GM23338 (cell line): ENCODE data around the gene STAT6. TPM values are rescaled to one million over a fixed set of nuclear protein-coding genes. Genes with fewer than 3 reads are reported as not detected.

Source experiments
- ATAC-seq: fragments of 200-7000 bp; cut with Tn5 transposase; 3 replicates; pipeline ENCODE4 v1.9.1; 2020
- DNase-seq: peaks from one replicate; pipeline ENCODE4 v3.0.0-alpha.2; 2015; ENCODE audit warnings: low spot score
- H2AFZ ChIP-seq: fragments of 200-600 bp; sonication (generic); 2 replicates; pipeline ENCODE4 v1.8.0; 2016; ENCODE audit warnings: antibody characterized with exemption, mild to moderate bottlenecking, moderate library complexity
- H3F3A ChIP-seq: fragments of 200-600 bp; sonication (generic); replicated peaks from 2 replicates; pipeline ENCODE4 v1.8.0; 2017; ENCODE audit warnings: antibody characterized with exemption, mixed run types, low read depth
- H3K27ac ChIP-seq: fragments of 200-600 bp; sonication (generic); 2 replicates; pipeline ENCODE4 v1.6.1; 2016; ENCODE audit warnings: low read depth
- H3K27me3 ChIP-seq: fragments of 200-600 bp; sonication (generic); 2 replicates; pipeline ENCODE4 v1.8.0; 2016; ENCODE audit warnings: mild to moderate bottlenecking, mixed run types, moderate library complexity; ENCODE audit not compliant: insufficient read depth
- H3K36me3 ChIP-seq: fragments of 200-600 bp; sonication (generic); 2 replicates; pipeline ENCODE4 v1.8.0; 2016; ENCODE audit warnings: mild to moderate bottlenecking; ENCODE audit not compliant: insufficient read depth
- H3K4me1 ChIP-seq: fragments of 200-600 bp; sonication (generic); 2 replicates; pipeline ENCODE4 v1.8.0; 2016; ENCODE audit warnings: mild to moderate bottlenecking, moderate library complexity; ENCODE audit not compliant: insufficient read depth
- H3K4me2 ChIP-seq: fragments of 200-600 bp; sonication (generic); 2 replicates; pipeline ENCODE4 v1.7.1; 2017; ENCODE audit warnings: mixed run types
- H3K4me3 ChIP-seq: fragments of 200-600 bp; sonication (generic); 2 replicates; pipeline ENCODE4 v1.6.1; 2016; ENCODE audit warnings: mixed run types
- H3K79me2 ChIP-seq: fragments of 200-600 bp; sonication (generic); replicated peaks from 2 replicates; pipeline ENCODE4 v1.8.0; 2017; ENCODE audit warnings: mild to moderate bottlenecking; ENCODE audit not compliant: insufficient read depth
- H3K9me2 ChIP-seq: fragments of 200-600 bp; sonication (generic); 2 replicates; pipeline ENCODE4 v1.8.0; 2017; ENCODE audit not compliant: insufficient read depth
- H4K20me1 ChIP-seq: fragments of 200-600 bp; sonication (generic); replicated peaks from 2 replicates; pipeline ENCODE4 v1.8.0; 2017; ENCODE audit warnings: mild to moderate bottlenecking; ENCODE audit not compliant: insufficient read depth
- H3K27ac Mint-ChIP-seq: 2 replicates; pipeline ENCODE4 v1.8.0; 2020; ENCODE audit warnings: inconsistent platforms, mild to moderate bottlenecking, moderate library complexity, mixed read lengths
- H3K27me3 Mint-ChIP-seq: 3 replicates; pipeline ENCODE4 v1.8.0; 2022; ENCODE audit warnings: low read depth, mild to moderate bottlenecking, moderate library complexity, mixed read lengths, inconsistent platforms; ENCODE audit not compliant: insufficient read depth, poor library complexity
- H3K36me3 Mint-ChIP-seq: 3 replicates; pipeline ENCODE4 v1.8.0; 2021; ENCODE audit warnings: low read depth, mild to moderate bottlenecking, inconsistent platforms, moderate library complexity, mixed read lengths
- H3K4me1 Mint-ChIP-seq: 3 replicates; pipeline ENCODE4 v1.8.0; 2020; ENCODE audit warnings: mild to moderate bottlenecking, inconsistent platforms, mixed read lengths
- H3K4me3 Mint-ChIP-seq: 3 replicates; pipeline ENCODE4 v1.8.0; 2021; ENCODE audit warnings: moderate library complexity, mild to moderate bottlenecking, inconsistent platforms, mixed read lengths
- H3K9me3 Mint-ChIP-seq: 3 replicates; pipeline ENCODE4 v1.8.0; 2020; ENCODE audit warnings: moderate library complexity, mild to moderate bottlenecking, inconsistent platforms, mixed read lengths
- EZH2 ChIP-seq: fragments of 200-600 bp; sonication (generic); IDR thresholded peaks from one replicate; pipeline ENCODE4 v1.8.0; 2017; ENCODE audit warnings: antibody characterized with exemption, mild to moderate bottlenecking, low read depth; ENCODE audit not compliant: unreplicated experiment
- POLR2AphosphoS5 ChIP-seq: IDR thresholded peaks from 2 replicates; pipeline ENCODE4 v1.6.1; 2016; ENCODE audit warnings: antibody characterized with exemption, low read depth
- STAT1 ChIP-seq: IDR thresholded peaks from one replicate; pipeline ENCODE4 v1.6.1; 2016; ENCODE audit warnings: antibody characterized with exemption; ENCODE audit not compliant: unreplicated experiment
- polyA plus RNA-seq: library from polyadenylated mRNA; unstranded; fragments of >200 nt; fragmentation: Nextera tagmentation; extraction: Ambion mirVana; gene quantifications from 2 replicates; pipeline ENCODE4 v1.2.1, GENCODE V29; 2016
- total RNA-seq: library from RNA; depleted of rRNA; stranded (reverse); fragments of >200 nt; shearing (Covaris generic); gene quantifications from 2 replicates; pipeline ENCODE4 v1.2.3, GENCODE V29; 2014
- TF ChIP-seq, protein P1 (sequence below), 2 experiments: fragments of 200-600 bp in 1 of 2; sonication (generic) in 1 of 2; conservative IDR thresholded peaks; 2 replicates each; pipeline versions ENCODE4 v1.5.1 to v1.6.1; 2016 to 2017; ENCODE audit warnings: antibody characterized with exemption in 2 of 2, low read depth in 2 of 2, mild to moderate bottlenecking in 2 of 2, moderate library complexity in 1 of 2

The STAT6 gene
- total and polyA plus RNA-seq, 2 experiments from 2014 or later = 14.3 to 28.1 TPM

- no peaks in the 10 kb centered on the region; the same call in 1 of the 3 replicates for H3K9me3 Mint-ChIP-seq
These were observed 1.5 kb upstream of the STAT6 start for GRCh38 chr12:57112492-57113294.

DNA sequence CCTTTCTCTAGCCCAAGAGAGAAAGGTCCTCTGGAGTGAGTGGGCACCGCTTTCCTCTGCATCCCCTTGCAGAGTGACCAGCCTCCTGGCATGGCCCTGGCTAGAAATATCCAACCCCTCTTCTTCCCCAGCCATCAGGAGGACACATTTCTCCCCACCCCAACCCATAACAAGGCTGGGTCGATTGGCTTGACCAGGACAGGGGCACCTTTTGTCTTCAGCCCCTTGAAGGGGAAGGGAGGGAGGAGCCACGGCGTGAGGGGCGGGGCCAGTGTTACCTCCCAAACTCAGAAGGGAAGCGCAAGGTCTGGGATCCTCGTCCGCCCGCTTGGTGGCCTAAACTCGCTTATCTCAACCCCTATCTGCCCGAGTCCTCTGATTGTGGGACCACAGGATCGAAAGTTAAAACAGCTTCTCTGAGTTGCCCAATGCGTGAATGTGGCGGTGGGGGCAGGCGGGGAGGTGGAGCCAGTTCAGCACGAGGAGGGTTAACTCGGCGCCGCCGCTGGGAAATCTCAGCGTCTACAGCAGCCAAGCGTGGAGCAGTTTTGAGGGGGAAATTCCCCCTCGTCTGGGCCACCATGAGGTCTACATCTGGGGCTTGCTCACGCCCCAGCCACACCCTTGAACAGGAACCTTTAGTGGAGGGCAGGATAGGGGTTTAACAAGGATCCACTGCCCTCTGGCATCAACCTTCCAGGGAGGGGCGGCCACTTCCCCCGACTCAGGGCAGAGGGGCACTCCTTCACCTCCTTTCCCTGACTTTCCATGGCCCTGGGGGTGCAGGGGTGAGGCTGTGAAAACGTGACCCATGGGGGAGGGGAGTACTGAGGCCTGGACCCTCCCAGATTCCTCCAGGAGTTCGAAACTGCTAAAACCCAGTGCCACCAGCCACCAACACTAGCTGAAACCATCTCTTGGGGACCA lies 795 bp downstream of the STAT6 start:
- peaks cover 6% of the 10 kb centered on the region for H3F3A ChIP-seq
- H3K27ac ChIP-seq = peak overlapping the region; percentile 79
- peaks cover 20% of the 10 kb centered on the region for H3K4me1 ChIP-seq
- H3K27me3 ChIP-seq = no peaks in the 10 kb centered on the region
- DNase-seq (peak; percentile 96), ATAC-seq (peak; percentile 67)
- no peaks in the 10 kb centered on the region; the same call in 1 of the 3 replicates for H3K9me3 Mint-ChIP-seq
- TF ChIP-seq POLR2AphosphoS5 = peak; percentile 88
- TF ChIP-seq, protein P1, sequence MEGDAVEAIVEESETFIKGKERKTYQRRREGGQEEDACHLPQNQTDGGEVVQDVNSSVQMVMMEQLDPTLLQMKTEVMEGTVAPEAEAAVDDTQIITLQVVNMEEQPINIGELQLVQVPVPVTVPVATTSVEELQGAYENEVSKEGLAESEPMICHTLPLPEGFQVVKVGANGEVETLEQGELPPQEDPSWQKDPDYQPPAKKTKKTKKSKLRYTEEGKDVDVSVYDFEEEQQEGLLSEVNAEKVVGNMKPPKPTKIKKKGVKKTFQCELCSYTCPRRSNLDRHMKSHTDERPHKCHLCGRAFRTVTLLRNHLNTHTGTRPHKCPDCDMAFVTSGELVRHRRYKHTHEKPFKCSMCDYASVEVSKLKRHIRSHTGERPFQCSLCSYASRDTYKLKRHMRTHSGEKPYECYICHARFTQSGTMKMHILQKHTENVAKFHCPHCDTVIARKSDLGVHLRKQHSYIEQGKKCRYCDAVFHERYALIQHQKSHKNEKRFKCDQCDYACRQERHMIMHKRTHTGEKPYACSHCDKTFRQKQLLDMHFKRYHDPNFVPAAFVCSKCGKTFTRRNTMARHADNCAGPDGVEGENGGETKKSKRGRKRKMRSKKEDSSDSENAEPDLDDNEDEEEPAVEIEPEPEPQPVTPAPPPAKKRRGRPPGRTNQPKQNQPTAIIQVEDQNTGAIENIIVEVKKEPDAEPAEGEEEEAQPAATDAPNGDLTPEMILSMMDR (conservative IDR thresholded peaks at IDR 0.05; ENCODE audit: low read depth in 2 of 2) = 0 out of 4 replicates have a peak, but pooled peaks of 1 of the 2 experiments have one; percentile 5
- no peak for TF ChIP-seq STAT1
- peaks cover 9% of the 10 kb centered on the region for H3K79me2 ChIP-seq
- H4K20me1 ChIP-seq = no peaks in the 10 kb centered on the region
- peaks cover 19% of the 10 kb centered on the region; the same call in 2 of the 3 replicates for H3K36me3 Mint-ChIP-seq
- peak overlapping the region; percentile 99 for H3K27ac Mint-ChIP-seq
- peak overlapping the region; percentile 49 for H3K4me3 ChIP-seq
- peak overlapping the region; percentile 75 for H3K4me2 ChIP-seq
- peak overlapping the region; percentile 74 for H3K4me3 Mint-ChIP-seq
- peaks cover 20% of the 10 kb centered on the region for H3K27me3 Mint-ChIP-seq
- no peaks in the 10 kb centered on the region for H3K36me3 ChIP-seq
- peak overlapping the region; percentile 16; the same call in 1 of the 2 replicates for H2AFZ ChIP-seq
- peaks cover 31% of the 10 kb centered on the region for H3K4me1 Mint-ChIP-seq
- no peaks in the 10 kb centered on the region for H3K9me2 ChIP-seq

More at GRCh38 chr12:57112492-57113294, 1.5 kb upstream of the STAT6 start:
- Mint-ChIP-seq H3K36me3 (peaks cover 2% of the 10 kb centered on the region; the same call in 1 of the 3 replicates), H3K27me3 (peaks cover 24% of the 10 kb centered on the region), H3K4me3 (peak overlapping the region; percentile 7; the same call in 1 of the 3 replicates), H3K4me1 (peaks cover 31% of the 10 kb centered on the region), H3K27ac (no peak overlapping the region)
- Histone ChIP-seq H3K4me3 (no peak overlapping the region; the same call in 1 of the 2 replicates), H3K36me3 (no peaks in the 10 kb centered on the region), H3K27ac (no peak overlapping the region), H4K20me1 (no peaks in the 10 kb centered on the region), H3F3A (peaks cover 6% of the 10 kb centered on the region), H3K4me2 (0 out of 2 replicates have a peak overlapping the region, but pooled peaks have one; percentile 53), H3K9me2 (no peaks in the 10 kb centered on the region), H3K4me1 (peaks cover 20% of the 10 kb centered on the region), H3K79me2 (peaks cover 9% of the 10 kb centered on the region), H3K27me3 (no peaks in the 10 kb centered on the region), H2AFZ (no peak overlapping the region)
- TF ChIP-seq, protein P1 (conservative IDR thresholded peaks at IDR 0.05; ENCODE audit: low read depth in 2 of 2) = peak; percentile 87 to 98; a peak in 3 of 4 replicates
- TF ChIP-seq EZH2 = no peak
- DNase-seq (no peak), ATAC-seq (no peak)
